GM13976 (cell line): Measurements from ENCODE around the gene DDTL.
"Not testable (repeated sequence)": the region's sequence is repeated elsewhere in the genome, so short reads cannot be mapped to it uniquely, and the experiment has no call there.

Experiments used
- DNase-seq: peaks from one replicate; pipeline ENCODE4 v3.0.0; 2012; ENCODE audit warnings: low spot score
- CTCF ChIP-seq: IDR thresholded peaks from 2 replicates; pipeline ENCODE4 v1.5.1; 2012; ENCODE audit warnings: borderline replicate concordance, mild to moderate bottlenecking; ENCODE audit not compliant: insufficient read depth; ENCODE audit errors: extremely low read depth, missing control alignments, control extremely low read depth
- in situ Hi-C: fragments of 300-500 bp; cut with MboI; formaldehyde crosslinking; loops from one replicate; pipeline ENCODE4 v1.12.0; 2022; ENCODE audit warnings: low sequenced_read_pairs, mixed read lengths, inconsistent platforms; ENCODE audit not compliant: unreplicated experiment

Gene DDTL

GRCh38 chr22:23966568-23966967 lies at the start of gene DDTL:
Gene DDTL, plus strand, starts transcription at chr22:23966888. Its CDS starts 27 bp downstream, at chr22:23966915.
- in situ Hi-C loops, DNase-seq: not testable (repeated sequence)

DNA sequence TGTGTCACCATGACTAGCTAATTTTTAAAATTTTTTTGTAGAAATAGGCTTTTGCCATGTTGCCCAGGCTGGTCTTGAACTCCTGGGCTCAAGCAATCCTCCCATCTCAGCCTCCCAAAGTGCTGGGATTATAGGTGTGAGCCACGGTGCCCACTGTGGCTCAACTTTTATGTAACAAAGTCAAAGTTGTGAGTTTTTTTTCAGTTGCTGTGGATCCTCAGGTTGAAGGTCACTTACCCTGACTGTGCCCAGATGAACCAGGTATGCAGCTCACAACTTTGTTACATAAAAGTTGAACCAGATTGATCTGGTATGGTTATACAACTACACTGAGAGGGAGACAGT lies 46.4 kb upstream of the DDTL start:
- in situ Hi-C loops, DNase-seq: not testable (repeated sequence)

DNA sequence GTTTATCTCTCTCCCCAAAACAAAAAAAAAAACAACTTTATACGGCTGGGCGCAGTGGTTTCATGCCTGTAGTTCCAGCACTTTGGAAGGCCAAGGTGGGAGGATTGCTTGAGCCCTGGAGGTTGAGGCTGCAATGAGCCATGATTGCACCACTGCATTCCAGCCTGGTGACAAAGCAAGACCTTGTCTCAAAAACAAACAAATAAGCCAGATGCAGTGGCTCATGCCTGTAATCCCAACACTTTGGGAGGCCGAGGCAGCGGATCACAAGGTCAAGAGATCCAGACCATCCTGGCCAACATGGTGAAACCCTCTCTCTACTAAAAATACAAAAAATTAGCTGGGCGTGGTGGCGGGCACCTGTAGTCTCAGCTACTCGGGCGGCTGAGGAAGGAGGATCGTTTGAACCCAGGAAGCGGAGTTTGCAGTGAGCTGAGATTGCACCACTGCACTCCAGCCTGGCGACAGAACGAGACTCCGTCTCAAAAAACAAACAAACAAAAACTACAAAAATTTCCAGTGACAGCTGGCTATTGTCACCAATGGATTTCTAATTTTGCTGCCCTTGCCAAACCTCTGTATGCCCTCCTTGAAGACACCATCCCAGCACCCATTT lies 45.0 kb upstream of the DDTL start:
- in situ Hi-C loops, DNase-seq: not testable (repeated sequence)

GRCh38 chr22:23922921-23923320 lies 43.8 kb upstream of the DDTL start:
- in situ Hi-C loops = no loop called here
- no peak for DNase-seq
- TF ChIP-seq CTCF = no peak

DNA sequence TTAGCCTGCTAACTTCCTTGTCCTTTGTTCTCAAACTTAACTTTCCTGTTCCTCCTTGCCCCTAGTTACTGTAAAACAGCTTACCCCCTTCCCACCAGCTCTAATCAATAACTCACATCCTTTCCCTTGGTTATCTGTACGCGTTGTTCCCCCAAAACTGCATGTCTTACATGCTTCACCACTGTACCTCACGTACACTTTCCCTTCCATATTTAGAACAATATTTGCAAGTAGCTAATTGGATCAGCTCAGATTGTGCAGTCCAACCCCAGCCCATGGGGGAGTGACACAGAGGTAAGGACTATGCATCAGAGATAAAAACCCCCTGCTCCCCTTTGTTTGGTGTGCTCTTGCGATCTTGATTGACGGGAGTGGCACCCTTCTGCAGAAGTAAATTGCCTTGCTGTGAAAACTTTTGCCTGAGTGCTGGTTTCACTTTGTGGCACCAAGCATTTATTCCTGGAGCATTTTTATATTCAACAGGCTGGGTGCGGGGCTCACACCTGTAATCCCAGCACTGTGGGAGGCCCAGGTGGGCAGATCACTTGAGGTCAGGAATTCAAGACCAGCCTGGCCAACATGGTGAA lies 41.6 kb upstream of the DDTL start:
- in situ Hi-C loops = no loop called here

GRCh38 chr22:23926561-23926960 lies 40.1 kb upstream of the DDTL start:
- TF ChIP-seq CTCF = no peak
- in situ Hi-C loops = no loop called here
- DNase-seq = no peak

More for the DNA sequence above, 41.6 kb upstream of the DDTL start:
- no peak for DNase-seq
- no peak for TF ChIP-seq CTCF

DNA sequence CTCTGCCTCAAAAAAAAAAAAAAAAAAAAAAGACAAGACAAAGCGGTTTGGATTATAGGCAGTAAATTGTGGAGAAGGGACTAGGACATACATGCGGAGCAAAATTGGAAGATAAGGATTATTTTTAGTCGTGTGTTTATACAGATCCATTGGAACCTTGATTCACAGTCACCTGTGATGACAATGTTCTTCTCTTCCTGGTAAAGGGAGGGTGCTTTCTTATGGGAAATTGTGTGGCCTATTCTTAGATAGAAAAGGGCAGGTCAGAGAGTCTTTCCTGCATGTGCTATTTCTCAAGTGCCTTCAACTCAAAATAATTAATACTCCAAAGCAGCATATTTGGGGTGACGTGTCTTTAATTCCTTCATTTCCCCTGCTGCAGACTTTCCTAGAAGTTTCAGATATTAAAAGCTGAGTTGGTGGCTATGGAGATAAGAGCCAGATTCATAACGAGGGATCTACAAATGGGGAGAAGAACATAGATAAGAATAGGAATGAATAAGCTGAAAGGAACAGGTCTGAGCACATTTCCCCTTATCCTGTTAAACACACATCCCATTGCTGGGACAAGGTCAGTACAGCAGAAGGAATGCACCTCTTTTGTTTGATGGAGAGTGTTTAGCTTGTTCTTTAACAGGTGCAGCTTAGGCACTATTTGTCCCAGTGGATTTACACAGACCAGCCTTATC lies 28.2 kb upstream of the DDTL start:
- no peak for TF ChIP-seq CTCF
- in situ Hi-C loops = no loop called here
- no peak for DNase-seq

- DNase-seq = no peak
- in situ Hi-C loops = no loop called here
- TF ChIP-seq CTCF = no peak
These were observed 27.7 kb upstream of the DDTL start for GRCh38 chr22:23939017-23939357.

DNA sequence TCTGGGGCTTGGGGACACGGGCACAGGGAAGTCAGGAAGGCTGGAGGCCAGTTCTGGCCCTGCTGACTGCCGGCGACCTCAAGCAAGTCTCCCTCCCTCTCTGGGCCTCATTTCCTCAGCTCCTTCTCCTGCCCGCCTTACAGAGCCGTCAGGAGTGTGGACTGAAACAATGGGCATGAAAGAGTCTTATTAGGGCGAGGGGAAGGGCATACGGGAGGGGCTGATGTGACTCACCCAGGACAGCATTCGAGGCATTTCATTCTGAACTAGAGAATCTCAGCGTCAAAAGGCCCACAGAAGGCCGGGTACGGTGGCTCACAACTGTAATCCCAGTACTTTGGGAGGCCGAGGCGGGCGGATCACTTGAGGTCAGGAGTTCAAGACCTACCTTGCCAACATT lies 26.5 kb upstream of the DDTL start:
- DNase-seq, in situ Hi-C loops: not testable (repeated sequence)

GRCh38 chr22:23947391-23947790 lies 19.3 kb upstream of the DDTL start:
- in situ Hi-C loops, DNase-seq: not testable (repeated sequence)

DNA sequence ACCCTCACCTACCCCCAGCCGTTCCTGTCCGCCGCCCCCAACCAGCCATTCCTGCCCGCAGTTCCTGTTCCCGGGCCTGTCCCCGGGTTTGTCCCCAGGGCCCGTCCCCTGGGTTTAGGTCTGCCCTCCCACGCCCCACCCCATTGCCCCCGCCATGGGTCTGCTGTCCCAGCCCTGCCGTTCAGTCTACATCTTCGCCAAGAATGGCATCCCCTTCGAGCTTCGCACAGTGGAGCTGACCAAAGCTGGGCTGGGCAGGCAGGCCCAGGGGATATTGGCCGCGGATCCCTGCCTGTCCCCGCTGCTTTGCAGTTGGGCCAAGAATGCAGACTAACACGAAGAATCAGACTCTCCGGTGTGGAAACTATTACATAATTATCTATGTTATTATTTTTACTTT lies 16.9 kb upstream of the DDTL start:
- DNase-seq, in situ Hi-C loops: not testable (repeated sequence)

DNA sequence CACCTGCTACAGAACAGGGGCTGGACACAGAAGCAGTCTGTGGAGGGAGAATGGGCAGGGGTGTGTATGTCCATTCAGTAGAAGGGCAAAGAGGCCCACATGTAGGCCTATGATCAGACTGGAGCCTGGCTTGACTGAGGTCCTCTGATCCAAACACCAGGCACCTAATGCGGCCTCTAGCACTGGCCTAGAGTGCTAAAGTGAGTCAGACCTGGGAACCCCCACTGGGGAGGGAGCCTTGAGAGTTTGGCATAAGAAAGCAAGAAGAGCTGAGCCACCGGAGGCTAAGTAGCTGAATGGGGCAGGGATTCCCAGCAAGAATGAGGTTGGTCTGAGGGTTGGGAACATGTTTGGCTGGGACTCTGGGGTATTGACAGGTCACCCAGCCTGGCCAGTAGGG lies 15.3 kb upstream of the DDTL start:
- DNase-seq, in situ Hi-C loops: not testable (repeated sequence)
